Measurements from ENCODE around the gene ANKRD55. TPM values are rescaled to one million over a fixed set of nuclear protein-coding genes. Genes with fewer than 3 reads are reported as not detected.
"Not testable (repeated sequence)": the region's sequence is repeated elsewhere in the genome, so short reads cannot be mapped to it uniquely, and the experiment has no call there.

Gene ANKRD55
- total and polyA plus RNA-seq, 5 donors from 2014 or later = 4.1 to 9.0 (median 5.7) TPM

DNA sequence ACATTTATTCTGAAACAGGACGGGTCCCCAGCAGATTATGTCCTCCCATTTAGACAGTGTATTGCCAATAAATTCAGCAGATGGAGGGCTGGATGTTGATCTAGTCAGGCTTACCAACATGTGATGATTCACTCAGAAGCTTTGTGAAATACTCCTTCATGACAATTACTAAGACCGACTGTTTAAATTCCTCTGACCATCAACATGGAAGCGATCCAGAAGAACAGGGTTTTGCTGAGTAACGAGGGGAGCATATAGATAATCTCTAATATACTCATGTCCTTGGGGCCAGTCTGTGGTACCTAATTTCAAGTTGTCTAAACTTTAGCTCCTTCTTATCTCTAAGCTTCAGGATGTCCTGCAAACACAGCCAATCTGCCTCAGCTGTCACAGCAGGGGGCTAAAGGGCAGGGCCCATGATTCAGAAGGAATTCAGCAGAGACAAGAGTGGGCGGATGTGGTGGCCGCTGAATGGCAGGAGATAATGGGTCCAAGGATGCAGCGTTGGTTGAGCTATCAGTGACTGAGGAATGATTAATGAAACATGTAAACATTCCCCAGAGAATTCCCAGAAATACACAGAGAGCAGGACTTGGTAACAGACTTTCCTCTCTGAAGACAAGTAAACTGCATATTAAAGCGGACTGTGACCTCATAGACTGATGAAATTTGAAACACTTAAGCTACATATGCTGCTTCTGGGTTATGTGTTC is 109.4 kb downstream of the ANKRD55 start:
- peak overlapping the region in 2 of 3 donors; percentile 33 to 62 for H3K27ac Mint-ChIP-seq

GRCh38 chr5:56122360-56122985 is 110.7 kb downstream of the ANKRD55 start:
- not testable (repeated sequence) for DNase-seq; H3K36me3 Mint-ChIP-seq; H3K36me3 ChIP-seq (ENCODE audit: control insufficient read depth, insufficient read depth, low read length); H3K27me3 ChIP-seq (ENCODE audit: control insufficient read depth, insufficient read depth, low read length); H3K4me3 Mint-ChIP-seq; H3K27me3 Mint-ChIP-seq; H3K9me3 Mint-ChIP-seq; ATAC-seq (ENCODE audit: low read depth in 2 of 2); H3K4me3 ChIP-seq (ENCODE audit: low read depth, low read length); H3K27ac ChIP-seq (ENCODE audit: insufficient read depth, low read length, poor library complexity, severe bottlenecking); H3K9me3 ChIP-seq (ENCODE audit: control insufficient read depth in 2 of 2, low read length in 2 of 2)
- peaks cover 17% of the 10 kb centered on the region for H3K4me1 ChIP-seq (ENCODE audit: control insufficient read depth, insufficient read depth, low read length, poor library complexity, severe bottlenecking)
- Mint-ChIP-seq H3K4me1 (peaks cover 16 to 34% (median 22%) of the 10 kb centered on the region in 4 donors), H3K27ac (peak overlapping the region in 2 of 3 donors; percentile 33 to 62)

More for the DNA sequence above, 109.4 kb downstream of the ANKRD55 start:
- Histone ChIP-seq H3K27me3 (ENCODE audit: control insufficient read depth, insufficient read depth, low read length) (no peaks in the 10 kb centered on the region), H3K4me1 (ENCODE audit: control insufficient read depth, insufficient read depth, low read length, poor library complexity, severe bottlenecking) (peaks cover 26% of the 10 kb centered on the region), H3K27ac (ENCODE audit: insufficient read depth, low read length, poor library complexity, severe bottlenecking) (no peak overlapping the region), H3K4me3 (ENCODE audit: low read depth, low read length) (no peak overlapping the region), H3K36me3 (ENCODE audit: control insufficient read depth, insufficient read depth, low read length) (no peaks in the 10 kb centered on the region), H3K9me3 (ENCODE audit: control insufficient read depth in 2 of 2, low read length in 2 of 2) (no peaks in the 10 kb centered on the region)
- peak overlapping the region in 1 of 4 donors; percentile 23 for H3K4me3 Mint-ChIP-seq
- H3K9me3 Mint-ChIP-seq = peaks cover 0 to 2% (median 0%) of the 10 kb centered on the region in 7 donors
- ATAC-seq (ENCODE audit: low read depth in 2 of 2) (no peak), DNase-seq (no peak)
- H3K4me1 Mint-ChIP-seq = peaks cover 24 to 46% (median 34%) of the 10 kb centered on the region in 4 donors
- no peaks in the 10 kb centered on the region for H3K27me3 Mint-ChIP-seq
- peaks cover 3% of the 10 kb centered on the region for H3K36me3 Mint-ChIP-seq

GRCh38 chr5:56119050-56119449 is 114.1 kb downstream of the ANKRD55 start:
- peaks cover 6 to 19% (median 8%) of the 10 kb centered on the region in 4 donors for H3K4me1 Mint-ChIP-seq
- H3K4me3 Mint-ChIP-seq = no peak overlapping the region
- Histone ChIP-seq H3K4me3 (ENCODE audit: low read depth, low read length) (no peak overlapping the region), H3K4me1 (ENCODE audit: control insufficient read depth, insufficient read depth, low read length, poor library complexity, severe bottlenecking) (peaks cover 6% of the 10 kb centered on the region), H3K36me3 (ENCODE audit: control insufficient read depth, insufficient read depth, low read length) (no peaks in the 10 kb centered on the region), H3K27me3 (ENCODE audit: control insufficient read depth, insufficient read depth, low read length) (no peaks in the 10 kb centered on the region), H3K27ac (ENCODE audit: insufficient read depth, low read length, poor library complexity, severe bottlenecking) (no peak overlapping the region), H3K9me3 (ENCODE audit: control insufficient read depth in 2 of 2, low read length in 2 of 2) (no peaks in the 10 kb centered on the region)
- H3K27ac Mint-ChIP-seq = peak overlapping the region in 1 of 3 donors; percentile 0
- no peak for DNase-seq
- H3K36me3 Mint-ChIP-seq = peaks cover 3% of the 10 kb centered on the region
- no peaks in the 10 kb centered on the region for H3K27me3 Mint-ChIP-seq
- no peak for ATAC-seq (ENCODE audit: low read depth in 2 of 2)
- peaks cover 0 to 3% (median 0%) of the 10 kb centered on the region in 7 donors for H3K9me3 Mint-ChIP-seq

- Mint-ChIP-seq H3K27me3 (no peaks in the 10 kb centered on the region), H3K4me3 (no peak overlapping the region), H3K4me1 (peaks cover 0 to 4% (median 0%) of the 10 kb centered on the region in 4 donors), H3K36me3 (no peaks in the 10 kb centered on the region), H3K27ac (peak overlapping the region in 1 of 3 donors; percentile 20), H3K9me3 (peaks cover 0 to 2% (median 0%) of the 10 kb centered on the region in 7 donors)
- no peak overlapping the region for H3K4me3 ChIP-seq (ENCODE audit: low read depth, low read length)
- no peaks in the 10 kb centered on the region for H3K9me3 ChIP-seq (ENCODE audit: control insufficient read depth in 2 of 2, low read length in 2 of 2)
- no peak overlapping the region for H3K27ac ChIP-seq (ENCODE audit: insufficient read depth, low read length, poor library complexity, severe bottlenecking)
- no peak for ATAC-seq (ENCODE audit: low read depth in 2 of 2)
- no peaks in the 10 kb centered on the region for H3K36me3 ChIP-seq (ENCODE audit: control insufficient read depth, insufficient read depth, low read length)
- no peaks in the 10 kb centered on the region for H3K4me1 ChIP-seq (ENCODE audit: control insufficient read depth, insufficient read depth, low read length, poor library complexity, severe bottlenecking)
- no peaks in the 10 kb centered on the region for H3K27me3 ChIP-seq (ENCODE audit: control insufficient read depth, insufficient read depth, low read length)
- peak in 1 of 3 donors; percentile 28 for DNase-seq
These were observed 116.5 kb downstream of the ANKRD55 start for GRCh38 chr5:56116599-56117141.

DNA sequence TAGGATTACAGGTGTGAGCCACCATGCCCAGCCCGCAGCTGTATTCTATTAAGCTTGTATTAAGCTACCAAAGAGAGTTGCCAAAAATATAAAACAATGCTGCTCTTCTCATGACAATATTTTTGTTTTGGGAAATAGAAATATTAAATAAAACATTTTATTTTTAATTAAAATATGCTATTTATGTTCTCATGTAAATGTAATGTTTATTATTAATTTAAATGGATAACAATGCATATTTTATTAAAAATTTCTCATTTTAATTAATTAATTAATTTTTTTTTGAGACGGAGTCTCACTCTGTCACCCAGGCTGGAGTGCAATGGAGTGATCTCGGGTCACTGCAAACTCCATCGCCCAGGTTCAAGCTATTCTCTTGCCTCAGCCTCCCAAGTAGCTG is 117.5 kb downstream of the ANKRD55 start:
- Histone ChIP-seq H3K27ac (ENCODE audit: insufficient read depth, low read length, poor library complexity, severe bottlenecking) (no peak overlapping the region), H3K4me1 (ENCODE audit: control insufficient read depth, insufficient read depth, low read length, poor library complexity, severe bottlenecking) (no peaks in the 10 kb centered on the region), H3K4me3 (ENCODE audit: low read depth, low read length) (no peak overlapping the region), H3K36me3 (ENCODE audit: control insufficient read depth, insufficient read depth, low read length) (no peaks in the 10 kb centered on the region), H3K27me3 (ENCODE audit: control insufficient read depth, insufficient read depth, low read length) (no peaks in the 10 kb centered on the region), H3K9me3 (ENCODE audit: control insufficient read depth in 2 of 2, low read length in 2 of 2) (no peaks in the 10 kb centered on the region)
- DNase-seq (no peak), ATAC-seq (ENCODE audit: low read depth in 2 of 2) (no peak)
- Mint-ChIP-seq H3K27me3 (no peaks in the 10 kb centered on the region), H3K9me3 (peaks cover 0 to 2% (median 0%) of the 10 kb centered on the region in 7 donors), H3K4me1 (peaks cover 0 to 4% (median 0%) of the 10 kb centered on the region in 4 donors), H3K27ac (no peak overlapping the region), H3K4me3 (no peak overlapping the region), H3K36me3 (peaks cover 7% of the 10 kb centered on the region)

- H3K9me3 ChIP-seq (ENCODE audit: control insufficient read depth in 2 of 2, low read length in 2 of 2) = no peaks in the 10 kb centered on the region
- H3K36me3 ChIP-seq (ENCODE audit: control insufficient read depth, insufficient read depth, low read length) = no peaks in the 10 kb centered on the region
- Mint-ChIP-seq H3K9me3 (peaks cover 0 to 1% (median 0%) of the 10 kb centered on the region in 7 donors), H3K4me3 (no peak overlapping the region), H3K27ac (no peak overlapping the region), H3K4me1 (peaks cover 0 to 12% (median 0%) of the 10 kb centered on the region in 4 donors), H3K27me3 (no peaks in the 10 kb centered on the region), H3K36me3 (peaks cover 8% of the 10 kb centered on the region)
- no peaks in the 10 kb centered on the region for H3K4me1 ChIP-seq (ENCODE audit: control insufficient read depth, insufficient read depth, low read length, poor library complexity, severe bottlenecking)
- no peak overlapping the region for H3K4me3 ChIP-seq (ENCODE audit: low read depth, low read length)
- H3K27ac ChIP-seq (ENCODE audit: insufficient read depth, low read length, poor library complexity, severe bottlenecking) = no peak overlapping the region
- ATAC-seq (ENCODE audit: low read depth in 2 of 2) (no peak), DNase-seq (no peak)
- H3K27me3 ChIP-seq (ENCODE audit: control insufficient read depth, insufficient read depth, low read length) = no peaks in the 10 kb centered on the region
These were observed 120.5 kb downstream of the ANKRD55 start for GRCh38 chr5:56112526-56113121.

DNA sequence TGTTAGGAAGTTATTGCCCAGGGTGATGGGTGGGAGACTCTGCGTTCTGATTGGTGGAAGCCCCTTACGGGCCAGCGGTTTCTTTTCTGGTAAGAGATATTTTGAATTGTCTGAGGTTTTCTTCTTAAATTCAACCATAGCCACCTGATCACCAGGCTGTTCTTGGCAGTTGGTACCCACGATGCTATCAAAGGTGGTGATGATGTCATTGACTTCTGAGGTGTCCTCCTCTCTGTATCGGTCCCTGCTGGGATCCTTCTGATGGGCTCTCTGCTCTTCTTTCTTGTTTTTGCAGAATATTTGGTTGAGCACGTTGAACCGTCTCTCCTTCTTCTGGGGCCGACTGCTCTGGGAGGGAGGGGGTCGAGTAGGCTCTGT is 121.7 kb downstream of the ANKRD55 start:
- H3K9me3 Mint-ChIP-seq = peaks cover 0 to 1% (median 0%) of the 10 kb centered on the region in 7 donors
- peaks cover 0 to 22% (median 1%) of the 10 kb centered on the region in 4 donors for H3K4me1 Mint-ChIP-seq
- Histone ChIP-seq H3K4me3 (ENCODE audit: low read depth, low read length) (no peak overlapping the region), H3K27me3 (ENCODE audit: control insufficient read depth, insufficient read depth, low read length) (no peaks in the 10 kb centered on the region), H3K27ac (ENCODE audit: insufficient read depth, low read length, poor library complexity, severe bottlenecking) (no peak overlapping the region), H3K4me1 (ENCODE audit: control insufficient read depth, insufficient read depth, low read length, poor library complexity, severe bottlenecking) (no peaks in the 10 kb centered on the region), H3K36me3 (ENCODE audit: control insufficient read depth, insufficient read depth, low read length) (no peaks in the 10 kb centered on the region), H3K9me3 (ENCODE audit: control insufficient read depth in 2 of 2, low read length in 2 of 2) (no peaks in the 10 kb centered on the region)
- H3K27ac Mint-ChIP-seq = peak overlapping the region in 1 of 3 donors; percentile 79
- no peak overlapping the region for H3K4me3 Mint-ChIP-seq
- DNase-seq (no peak), ATAC-seq (ENCODE audit: low read depth in 2 of 2) (no peak)
- H3K27me3 Mint-ChIP-seq = no peaks in the 10 kb centered on the region
- peaks cover 8% of the 10 kb centered on the region for H3K36me3 Mint-ChIP-seq

Data from CD4-positive, CD25-positive, alpha-beta regulatory T cell (primary cell).